GM12878 (cell line): ENCODE data around the gene MUL1. TPM values are rescaled to one million over a fixed set of nuclear protein-coding genes. Genes with fewer than 3 reads are reported as not detected.
A peak's percentile ranks its signal among the peaks of the same experiment; 100 is the strongest.

Experiments
- BMI1 ChIP-seq: fragments of 450-650 bp; IDR thresholded peaks from 2 replicates; pipeline ENCODE4 v1.6.1; 2016; ENCODE audit warnings: mild to moderate bottlenecking, moderate library complexity, borderline replicate concordance
- CUX1 ChIP-seq: IDR thresholded peaks from 2 replicates; pipeline ENCODE4 v1.6.1; 2012; ENCODE audit warnings: improper control_type of control experiment, low read depth, low read length; ENCODE audit not compliant: insufficient replicate concordance
- IKZF2 ChIP-seq, 2 experiments: fragments of 450-650 bp; IDR thresholded peaks; 2 replicates each; pipeline ENCODE4 v1.6.1; 2017; ENCODE audit warnings: mild to moderate bottlenecking in 2 of 2, moderate library complexity in 2 of 2
- IRF4 ChIP-seq: IDR thresholded peaks from 2 replicates; pipeline ENCODE4 v1.6.1; 2011; ENCODE audit warnings: low read depth, low read length
- KAT2A ChIP-seq: conservative IDR thresholded peaks from 2 replicates; pipeline ENCODE4 v1.6.1; 2011; ENCODE audit warnings: low read depth, low read length; ENCODE audit not compliant: control insufficient read depth
- MTA2 ChIP-seq: fragments of 450-650 bp; IDR thresholded peaks from 2 replicates; pipeline ENCODE4 v1.6.1; 2016; ENCODE audit warnings: low read depth, mild to moderate bottlenecking, moderate library complexity
- NFXL1 ChIP-seq: fragments of 450-650 bp; IDR thresholded peaks from 2 replicates; pipeline ENCODE4 v1.6.1; 2017; ENCODE audit warnings: antibody characterized with exemption, mild to moderate bottlenecking, borderline replicate concordance
- PRDM15 ChIP-seq: fragments of 450-650 bp; formaldehyde crosslinking; IDR thresholded peaks from 2 replicates; pipeline ENCODE4 v1.4.0; 2020; ENCODE audit warnings: mild to moderate bottlenecking, moderate library complexity
- RAD51 ChIP-seq: fragments of 450-650 bp; IDR thresholded peaks from 2 replicates; pipeline ENCODE4 v1.6.1; 2016; ENCODE audit warnings: moderate library complexity, mild to moderate bottlenecking, inconsistent platforms
- SPI1 ChIP-seq: IDR thresholded peaks from 2 replicates; pipeline ENCODE4 v1.6.1; 2011; ENCODE audit warnings: low read depth, mild to moderate bottlenecking, low read length, moderate library complexity, borderline replicate concordance; ENCODE audit not compliant: insufficient read depth
- SREBF1 ChIP-seq: IDR thresholded peaks from 2 replicates; pipeline ENCODE4 v1.6.1; 2012; ENCODE audit warnings: mild to moderate bottlenecking, low read length
- TCF3 ChIP-seq: IDR thresholded peaks from 2 replicates; pipeline ENCODE4 v1.6.1; 2012; ENCODE audit warnings: low read depth, mild to moderate bottlenecking, low read length, borderline replicate concordance; ENCODE audit not compliant: insufficient read depth
- USF2 ChIP-seq: IDR thresholded peaks from 2 replicates; pipeline ENCODE4 v1.6.1; 2011; ENCODE audit warnings: low read depth, low read length, improper control_type of control experiment, borderline replicate concordance
- ZNF592 ChIP-seq: fragments of 450-650 bp; IDR thresholded peaks from 2 replicates; pipeline ENCODE4 v1.6.1; 2017; ENCODE audit warnings: mild to moderate bottlenecking, moderate library complexity
- polyA plus RNA-seq, 11 experiments: library from polyadenylated mRNA; depleted of rRNA in 4 of 11; unstranded in 6 of 11; stranded (reverse) in 5 of 11; fragments of >200 nt; fragmentation: Nextera tagmentation in 4 of 11; fragmentation: Illumina TruSeq in 1 of 11; extraction: Ambion mirVana in 4 of 11; extraction: Trizol in 1 of 11; gene quantifications; 1 replicate in 1 of 11; 2 replicates in 10 of 11; pipeline versions ENCODE4 v1.2.1 to v1.2.3, GENCODE V29; 2011 to 2016; ENCODE audit warnings: inconsistent platforms in 2 of 11, missing spikeins in 2 of 11, low read depth in 1 of 11
- total RNA-seq, 4 experiments: library from RNA; depleted of rRNA in 3 of 4; stranded (reverse); fragments of >200 nt in 3 of 4; fragmentation: Illumina TruSeq in 1 of 4; extraction: Trizol in 1 of 4; gene quantifications; 2 replicates each; pipeline versions ENCODE4 v1.2.1 to v1.2.3, GENCODE V29; 2013 to 2021

Gene MUL1
- total and polyA plus RNA-seq, 10 of the 15 experiments (the other 5 are each of a cell fraction or from before 2014, with no cell fraction given): 4.9 to 27.0 (median 15.5) TPM

- TF ChIP-seq CUX1: no peak
- peak; percentile 82 for TF ChIP-seq BMI1
- TF ChIP-seq USF2: no peak
- TF ChIP-seq SREBF1: no peak
- no peak for TF ChIP-seq IRF4
- TF ChIP-seq TCF3: no peak
- no peak for TF ChIP-seq NFXL1
- TF ChIP-seq PRDM15 (CRISPR knock-in tag): no peak
- no peak for TF ChIP-seq KAT2A
- TF ChIP-seq MTA2: no peak
- no peak for TF ChIP-seq RAD51
- TF ChIP-seq ZNF592: no peak
- no peak for TF ChIP-seq SPI1
- 0 out of 4 replicates have a peak, but pooled peaks of 1 of the 2 experiments have one; percentile 12 for TF ChIP-seq IKZF2 (IDR thresholded peaks at IDR 0.05)
These were observed at the start of gene MUL1 (continued) for GRCh38 chr1:20507564-20508410.
